HG03457 (cell line): ENCODE data around the gene COQ9.
"Not testable (repeated sequence)": the region's sequence is repeated elsewhere in the genome, so short reads cannot be mapped to it uniquely, and the experiment has no call there.

Source experiments
- ATAC-seq: cut with Tn5 transposase; IDR thresholded peaks from one replicate; pipeline ENCODE4 v1.9.1; 2021; ENCODE audit warnings: moderate number of reproducible peaks; ENCODE audit not compliant: unreplicated experiment

Gene COQ9

GRCh38 chr16:57426356-57426755 is 20.9 kb upstream of the COQ9 start:
- no peak for ATAC-seq

- ATAC-seq: no peak
Measured at GRCh38 chr16:57427307-57427706, 20.0 kb upstream of the COQ9 start.

GRCh38 chr16:57427824-57428223 is 19.5 kb upstream of the COQ9 start:
- no peak for ATAC-seq

GRCh38 chr16:57430955-57431354 is 16.3 kb upstream of the COQ9 start:
- no peak for ATAC-seq

GRCh38 chr16:57432505-57432904 is 14.8 kb upstream of the COQ9 start:
- ATAC-seq: no peak

- no peak for ATAC-seq
Measured at GRCh38 chr16:57432989-57433388, 14.3 kb upstream of the COQ9 start.

GRCh38 chr16:57434003-57434402 is 13.3 kb upstream of the COQ9 start:
- ATAC-seq: no peak

GRCh38 chr16:57435838-57436237 is 11.4 kb upstream of the COQ9 start:
- ATAC-seq: no peak

- not testable (repeated sequence) for ATAC-seq
Measured at GRCh38 chr16:57439947-57440346, 7.3 kb upstream of the COQ9 start.

GRCh38 chr16:57440551-57440950 is 6.7 kb upstream of the COQ9 start:
- ATAC-seq: not testable (repeated sequence)

GRCh38 chr16:57444711-57445110 is 2.6 kb upstream of the COQ9 start:
- no peak for ATAC-seq

- ATAC-seq: no peak
Measured at GRCh38 chr16:57445510-57445909, 1.8 kb upstream of the COQ9 start.

GRCh38 chr16:57446531-57447185 is 621 bp upstream of the COQ9 start:
- ATAC-seq: no peak

- no peak for ATAC-seq
Measured at GRCh38 chr16:57452021-57452420, 4.7 kb downstream of the COQ9 start.

- ATAC-seq: peak; percentile 81
Measured at GRCh38 chr16:57462209-57462977, 15.1 kb downstream of the COQ9 start, which contains the start of gene POLR2C. POLR2C (plus strand) TSS chr16:57462679; CDS start chr16:57462725, 46 bp downstream.

- peak; percentile 11 for ATAC-seq
Measured at GRCh38 chr16:57462978-57463362, 15.7 kb downstream of the COQ9 start.

- no peak for ATAC-seq
Measured at GRCh38 chr16:57464523-57464922, 17.2 kb downstream of the COQ9 start.

- ATAC-seq: no peak
Measured at GRCh38 chr16:57468346-57468745, 21.1 kb downstream of the COQ9 start.

- no peak for ATAC-seq
Measured at GRCh38 chr16:57469046-57469445, 21.8 kb downstream of the COQ9 start.

GRCh38 chr16:57469917-57470470 is 22.7 kb downstream of the COQ9 start:
- no peak for ATAC-seq

GRCh38 chr16:57470711-57471110 is 23.4 kb downstream of the COQ9 start:
- ATAC-seq: no peak

GRCh38 chr16:57471209-57471608 is 23.9 kb downstream of the COQ9 start:
- no peak for ATAC-seq
